HG03460 (cell line): ENCODE results near the gene SNRPA1.

Experiments
- ATAC-seq: cut with Tn5 transposase; IDR thresholded peaks from one replicate; pipeline ENCODE4 v1.9.1; 2021; ENCODE audit not compliant: unreplicated experiment

Gene SNRPA1

GRCh38 chr15:101244036-101244781 lies 50.8 kb downstream of the SNRPA1 start:
- ATAC-seq: no peak

GRCh38 chr15:101243420-101243819 lies 51.6 kb downstream of the SNRPA1 start:
- ATAC-seq: no peak

DNA sequence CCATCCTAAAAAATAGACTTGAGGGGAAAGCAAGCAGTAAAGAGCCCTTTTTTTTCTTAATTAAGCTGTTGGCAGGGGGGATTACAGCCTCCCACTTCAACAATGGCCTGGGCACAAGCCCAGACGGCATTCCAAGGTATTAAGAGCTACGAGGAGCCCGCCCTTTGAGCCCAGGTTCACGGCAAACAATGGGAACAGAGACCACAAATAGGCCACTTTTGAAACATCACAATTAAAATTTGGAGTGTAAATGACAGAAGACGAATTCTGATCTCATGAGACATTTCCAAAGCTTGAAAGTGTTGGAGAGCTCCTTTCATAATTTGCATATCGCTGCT lies 52.1 kb downstream of the SNRPA1 start:
- ATAC-seq: no peak

GRCh38 chr15:101242160-101242998 lies 52.7 kb downstream of the SNRPA1 start:
- peak; percentile 84 for ATAC-seq

DNA sequence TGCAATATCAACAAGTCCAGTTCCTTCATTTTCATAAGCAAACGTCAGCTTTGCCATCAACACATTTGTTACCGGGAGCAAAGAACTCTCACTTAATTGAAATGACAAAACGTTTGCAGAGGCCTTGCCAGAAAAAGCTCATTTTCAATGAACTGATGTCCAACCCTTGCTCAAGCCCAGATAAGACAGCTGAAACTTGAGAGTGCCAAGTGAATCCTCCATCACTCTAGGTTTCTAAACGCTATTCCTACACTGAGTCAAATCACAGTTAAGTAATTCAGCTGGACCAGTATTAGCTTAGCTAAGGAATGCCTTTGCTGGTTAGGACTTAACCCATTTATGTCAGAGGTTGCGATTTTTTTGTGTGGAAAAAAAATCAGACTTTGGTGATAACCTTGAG lies 54.7 kb downstream of the SNRPA1 start:
- no peak for ATAC-seq

GRCh38 chr15:101239724-101240136 lies 55.3 kb downstream of the SNRPA1 start:
- ATAC-seq: no peak

- ATAC-seq: no peak
Measured at GRCh38 chr15:101237251-101237650, 57.8 kb downstream of the SNRPA1 start.

GRCh38 chr15:101233651-101234280 lies 61.3 kb downstream of the SNRPA1 start:
- no peak for ATAC-seq

GRCh38 chr15:101232677-101233076 lies 62.4 kb downstream of the SNRPA1 start:
- no peak for ATAC-seq
